ENCODE measurements around the gene ITPA. TPM values are rescaled to one million over a fixed set of nuclear protein-coding genes. Genes with fewer than 3 reads are reported as not detected.

ITPA gene
- total and polyA plus RNA-seq, 2 of the 8 experiments (the other 6 are each of a cell fraction or from before 2014, with no cell fraction given): 88.2 to 94.0 TPM

DNA sequence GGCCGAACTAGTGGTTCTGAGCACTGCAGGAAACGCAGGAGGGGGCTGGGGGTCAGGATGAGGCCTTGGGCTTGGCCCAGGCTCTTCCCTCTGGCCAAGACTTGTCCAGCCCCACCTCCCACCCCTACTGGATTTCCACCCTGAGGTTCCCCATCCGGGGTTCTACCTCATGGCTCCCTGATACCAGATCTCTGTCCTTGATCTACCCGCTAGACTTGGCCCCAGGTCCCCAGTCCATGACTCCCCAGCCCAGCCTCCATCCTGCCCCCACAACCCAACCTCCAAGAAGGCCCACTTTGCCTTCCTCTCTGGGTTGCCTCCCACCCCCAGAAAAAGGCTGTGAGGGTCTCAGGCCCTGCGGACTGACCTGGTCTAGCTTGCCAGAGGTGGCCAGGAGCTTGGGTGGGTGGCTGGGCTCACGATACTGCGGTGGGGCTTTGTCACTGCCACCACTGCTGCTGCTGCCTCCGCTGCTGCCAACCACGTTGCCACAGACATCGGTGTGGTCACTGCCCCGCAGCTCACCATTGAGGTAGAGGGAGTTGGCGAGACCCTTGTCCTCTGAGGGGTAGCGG lies 42.9 kb upstream of the ITPA start (continued):
- TF ChIP-seq CREB1 (IDR thresholded peaks at IDR 0.05) (no peak), CEBPB (IDR thresholded peaks at IDR 0.05; ENCODE audit: low read depth, low read length) (no peak), JUN (IDR thresholded peaks at IDR 0.05; ENCODE audit: low read depth, low read length) (no peak), KDM1A (IDR thresholded peaks at IDR 0.05; ENCODE audit: borderline replicate concordance, low read length) (no peak), POLR2AphosphoS5 (IDR thresholded peaks at IDR 0.05; ENCODE audit: low read depth, low read length) (no peak)
